Ovary (tissue), 3 donors: ENCODE data around the gene CISTR.

Experiments
- EP300 ChIP-seq: sonication (generic); formaldehyde crosslinking; IDR thresholded peaks from one replicate; pipeline ENCODE4 v1.6.1; 2017; ENCODE audit warnings: antibody characterized with exemption
- POLR2A ChIP-seq: fragments of 450-650 bp; IDR thresholded peaks from one replicate; pipeline ENCODE4 v1.6.1; 2017; ENCODE audit warnings: antibody characterized with exemption, mild to moderate bottlenecking, moderate library complexity
- TF ChIP-seq, protein P1 (sequence below), 3 donors: fragments of 450-650 bp in 2 of 3; fragments of 200-600 bp in 1 of 3; IDR thresholded peaks; one replicate each; pipeline versions ENCODE4 v1.5.1 to v1.8.0; 2016 to 2022; ENCODE audit warnings: antibody characterized with exemption in 3 of 3, mild to moderate bottlenecking in 1 of 3
- donor health status: DM: no; HTN: no; CAD: no.

DNA sequence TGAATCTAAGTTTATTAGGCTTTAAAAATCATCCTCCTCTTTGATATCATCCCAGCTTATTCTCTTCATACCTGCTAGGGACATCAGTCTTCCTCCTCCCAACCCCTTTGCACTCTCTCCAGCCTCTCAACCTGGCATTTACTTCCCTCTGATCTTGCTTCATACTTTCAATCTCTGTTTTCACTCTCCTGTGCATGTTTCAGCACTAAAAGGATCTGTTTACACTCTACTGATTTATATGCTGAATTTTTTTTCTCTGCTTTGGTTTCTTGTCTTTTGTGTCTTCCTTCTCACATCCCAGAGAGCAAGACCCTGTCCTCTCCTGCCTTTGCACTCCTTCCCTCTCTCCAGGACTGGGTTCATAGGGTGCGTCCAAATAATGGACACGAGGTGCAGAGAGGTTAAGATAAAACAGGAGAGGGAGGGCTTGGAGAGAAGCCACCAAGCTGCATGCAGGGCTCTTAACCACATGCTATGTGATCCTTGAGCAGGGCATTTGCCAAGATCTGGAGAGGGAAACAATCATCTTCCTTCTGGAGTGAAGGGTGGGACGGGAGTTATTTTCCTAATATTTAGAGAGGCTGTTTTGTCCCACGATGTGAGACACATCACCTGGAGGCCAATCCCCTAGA is 3.0 kb upstream of the CISTR start:
- TF ChIP-seq, protein P1, sequence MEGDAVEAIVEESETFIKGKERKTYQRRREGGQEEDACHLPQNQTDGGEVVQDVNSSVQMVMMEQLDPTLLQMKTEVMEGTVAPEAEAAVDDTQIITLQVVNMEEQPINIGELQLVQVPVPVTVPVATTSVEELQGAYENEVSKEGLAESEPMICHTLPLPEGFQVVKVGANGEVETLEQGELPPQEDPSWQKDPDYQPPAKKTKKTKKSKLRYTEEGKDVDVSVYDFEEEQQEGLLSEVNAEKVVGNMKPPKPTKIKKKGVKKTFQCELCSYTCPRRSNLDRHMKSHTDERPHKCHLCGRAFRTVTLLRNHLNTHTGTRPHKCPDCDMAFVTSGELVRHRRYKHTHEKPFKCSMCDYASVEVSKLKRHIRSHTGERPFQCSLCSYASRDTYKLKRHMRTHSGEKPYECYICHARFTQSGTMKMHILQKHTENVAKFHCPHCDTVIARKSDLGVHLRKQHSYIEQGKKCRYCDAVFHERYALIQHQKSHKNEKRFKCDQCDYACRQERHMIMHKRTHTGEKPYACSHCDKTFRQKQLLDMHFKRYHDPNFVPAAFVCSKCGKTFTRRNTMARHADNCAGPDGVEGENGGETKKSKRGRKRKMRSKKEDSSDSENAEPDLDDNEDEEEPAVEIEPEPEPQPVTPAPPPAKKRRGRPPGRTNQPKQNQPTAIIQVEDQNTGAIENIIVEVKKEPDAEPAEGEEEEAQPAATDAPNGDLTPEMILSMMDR (IDR thresholded peaks at IDR 0.05): no peak
- TF ChIP-seq EP300: no peak
- TF ChIP-seq POLR2A: no peak
